HG03442 (cell line): Measurements from ENCODE around the gene TBC1D16.
"Not testable (repeated sequence)": the region's sequence is repeated elsewhere in the genome, so short reads cannot be mapped to it uniquely, and the experiment has no call there.

Experiments used
- ATAC-seq: cut with Tn5 transposase; IDR thresholded peaks from one replicate; pipeline ENCODE4 v1.9.1; 2021; ENCODE audit warnings: mild to moderate bottlenecking, moderate library complexity; ENCODE audit not compliant: unreplicated experiment

TBC1D16 gene

GRCh38 chr17:80055597-80055996, 19.9 kb upstream of the TBC1D16 start:
- ATAC-seq: no peak

- ATAC-seq: no peak
Observed at GRCh38 chr17:80053102-80053501, 17.4 kb upstream of the TBC1D16 start.

- no peak for ATAC-seq
Observed at GRCh38 chr17:80051681-80052080, 16.0 kb upstream of the TBC1D16 start.

- no peak for ATAC-seq
Observed at GRCh38 chr17:80050706-80051105, 15.0 kb upstream of the TBC1D16 start.

- no peak for ATAC-seq
Observed at GRCh38 chr17:80049986-80050385, 14.3 kb upstream of the TBC1D16 start.

GRCh38 chr17:80047176-80047575, 11.5 kb upstream of the TBC1D16 start:
- ATAC-seq: no peak

GRCh38 chr17:80046709-80047108, 11.0 kb upstream of the TBC1D16 start:
- not testable (repeated sequence) for ATAC-seq

GRCh38 chr17:80045703-80046102, 10.0 kb upstream of the TBC1D16 start:
- no peak for ATAC-seq

- no peak for ATAC-seq
Observed at GRCh38 chr17:80043963-80044362, 8.3 kb upstream of the TBC1D16 start.

- ATAC-seq: no peak
Observed at GRCh38 chr17:80036715-80037477, 1.2 kb upstream of the TBC1D16 start.

GRCh38 chr17:80035937-80036714, 454 bp upstream of the TBC1D16 start, which contains the start of gene CCDC40:
CCDC40 (plus strand) TSS chr17:80036642; CDS start chr17:80036663, 21 bp downstream.
- no peak for ATAC-seq

GRCh38 chr17:80034791-80035686, 633 bp downstream of the TBC1D16 start:
- ATAC-seq: no peak

- ATAC-seq: no peak
Observed at GRCh38 chr17:80033840-80034239, 1.8 kb downstream of the TBC1D16 start.

- no peak for ATAC-seq
Observed at GRCh38 chr17:80032614-80033171, 3.0 kb downstream of the TBC1D16 start.

- no peak for ATAC-seq
Observed at GRCh38 chr17:80031691-80032430, 3.8 kb downstream of the TBC1D16 start.

GRCh38 chr17:80030730-80031410, 4.8 kb downstream of the TBC1D16 start:
- no peak for ATAC-seq

- ATAC-seq: no peak
Observed at GRCh38 chr17:80029258-80029974, 6.3 kb downstream of the TBC1D16 start.

- ATAC-seq: no peak
Observed at GRCh38 chr17:80028030-80028429, 7.6 kb downstream of the TBC1D16 start.

GRCh38 chr17:80027043-80027435, 8.6 kb downstream of the TBC1D16 start:
- ATAC-seq: no peak
